Uterus (tissue), 4 donors: ENCODE data around the gene SCLY. TPM values are rescaled to one million over a fixed set of nuclear protein-coding genes. Genes with fewer than 3 reads are reported as not detected.

Experiments used
- DNase-seq, 2 donors: peaks; one replicate each; pipeline ENCODE4 v3.0.0-alpha.2; 2019 to 2020
- H3K27ac ChIP-seq, 2 donors: fragments of 200-600 bp; sonication (generic); 1 replicate in 1 of 2; 2 replicates in 1 of 2; pipeline ENCODE4 v1.5.1; 2016 to 2018
- H3K27me3 ChIP-seq, 2 donors: fragments of 200-600 bp; sonication (generic); one replicate each; pipeline ENCODE4 v1.5.1; 2018 to 2019; ENCODE audit warnings: control low read depth in 1 of 2
- H3K36me3 ChIP-seq, 2 donors: fragments of 200-600 bp; sonication (generic); one replicate each; pipeline ENCODE4 v1.5.1; 2019; ENCODE audit warnings: control low read depth in 1 of 2
- H3K4me1 ChIP-seq, 2 donors: fragments of 200-600 bp; sonication (generic); one replicate each; pipeline ENCODE4 v1.5.1; 2018 to 2019; ENCODE audit warnings: control low read depth in 1 of 2
- H3K4me3 ChIP-seq, 2 donors: fragments of 200-600 bp; sonication (generic); 1 replicate in 1 of 2; 2 replicates in 1 of 2; pipeline ENCODE4 v1.5.1; 2018 to 2019; ENCODE audit warnings: mild to moderate bottlenecking in 1 of 2
- H3K9me3 ChIP-seq, 2 donors: fragments of 200-600 bp; sonication (generic); one replicate each; pipeline ENCODE4 v1.5.1; 2019; ENCODE audit warnings: control low read depth in 1 of 2
- CTCF ChIP-seq, 4 experiments: fragments of 200-600 bp in 2 of 4; fragments of 450-650 bp in 2 of 4; sonication (generic) in 2 of 4; IDR thresholded peaks; one replicate each; pipeline ENCODE4 v1.5.1; 2016 to 2019; ENCODE audit warnings: antibody characterized with exemption in 4 of 4, mild to moderate bottlenecking in 2 of 4, moderate library complexity in 1 of 4
- POLR2A ChIP-seq, 2 donors: fragments of 450-650 bp; IDR thresholded peaks; one replicate each; pipeline ENCODE4 v1.6.1; 2016; ENCODE audit warnings: antibody characterized with exemption in 2 of 2, mild to moderate bottlenecking in 1 of 2, moderate library complexity in 1 of 2
- intact Hi-C: fragments of 100-400 bp; cut with DNase I; formaldehyde crosslinking; loops from one replicate; pipeline ENCODE4 v1.15.1; 2023; ENCODE audit warnings: low total_unique reads
- total RNA-seq, 4 donors: library from RNA; depleted of rRNA in 3 of 4; stranded (reverse); fragments of >200 nt in 3 of 4; gene quantifications; one replicate each; pipeline versions ENCODE4 v1.1.0 to v1.2.4, GENCODE V29; 2014 to 2023
- donor health status: DM: yes; HTN: yes; CAD: no.

SCLY gene
- total RNA-seq, 4 donors from 2014 or later = 5.1 to 26.0 (median 12.8) TPM

GRCh38 chr2:238135601-238136150 is 74.9 kb downstream of the SCLY start:
- no peak for DNase-seq

GRCh38 chr2:238136820-238137537 is 76.2 kb downstream of the SCLY start:
- H3K27ac ChIP-seq = no peak overlapping the region
- intact Hi-C loops = no loop called here
- no peaks in the 10 kb centered on the region for H3K4me1 ChIP-seq
- no peaks in the 10 kb centered on the region for H3K27me3 ChIP-seq
- no peak overlapping the region for H3K4me3 ChIP-seq
- H3K9me3 ChIP-seq = no peaks in the 10 kb centered on the region
- TF ChIP-seq CTCF (IDR thresholded peaks at IDR 0.05) (no peak), POLR2A (IDR thresholded peaks at IDR 0.05) (no peak)
- H3K36me3 ChIP-seq = no peaks in the 10 kb centered on the region
- peak in 1 of 2 donors; percentile 37 for DNase-seq

More at GRCh38 chr2:238135601-238136150, 74.9 kb downstream of the SCLY start:
- Histone ChIP-seq H3K4me1 (no peaks in the 10 kb centered on the region), H3K27me3 (no peaks in the 10 kb centered on the region), H3K4me3 (no peak overlapping the region), H3K36me3 (no peaks in the 10 kb centered on the region), H3K9me3 (no peaks in the 10 kb centered on the region), H3K27ac (no peak overlapping the region)
- TF ChIP-seq CTCF (IDR thresholded peaks at IDR 0.05) = no peak
- TF ChIP-seq POLR2A (IDR thresholded peaks at IDR 0.05) = no peak
- intact Hi-C loops = no loop called here

GRCh38 chr2:238137885-238138284 is 77.1 kb downstream of the SCLY start:
- no peaks in the 10 kb centered on the region for H3K9me3 ChIP-seq
- intact Hi-C loops = no loop called here
- no peaks in the 10 kb centered on the region for H3K27me3 ChIP-seq
- no peaks in the 10 kb centered on the region for H3K36me3 ChIP-seq
- no peak for TF ChIP-seq CTCF (IDR thresholded peaks at IDR 0.05)
- TF ChIP-seq POLR2A (IDR thresholded peaks at IDR 0.05) = no peak
- no peak for DNase-seq
- H3K4me3 ChIP-seq = no peak overlapping the region
- no peak overlapping the region for H3K27ac ChIP-seq
- no peaks in the 10 kb centered on the region for H3K4me1 ChIP-seq

GRCh38 chr2:238138331-238139195 is 77.8 kb downstream of the SCLY start, which contains the start of gene KLHL30:
Gene KLHL30, plus strand, starts transcription at chr2:238138668. Its CDS starts 2,087 bp downstream, at chr2:238140755.
- TF ChIP-seq POLR2A (IDR thresholded peaks at IDR 0.05) (no peak), CTCF (IDR thresholded peaks at IDR 0.05) (no peak)
- no peaks in the 10 kb centered on the region for H3K27me3 ChIP-seq
- intact Hi-C loops = no loop called here
- H3K36me3 ChIP-seq = no peaks in the 10 kb centered on the region
- H3K27ac ChIP-seq = peak within 1 kb of the TSS in 1 of 2 donors; percentile 34
- H3K4me1 ChIP-seq = no peaks in the 10 kb centered on the region
- no peak for DNase-seq
- no peaks in the 10 kb centered on the region for H3K9me3 ChIP-seq
- no peak within 1 kb of the TSS for H3K4me3 ChIP-seq
